Neuron (in vitro differentiated cells): Measurements from ENCODE around the gene PRKD1.
"Not testable (repeated sequence)": the region's sequence is repeated elsewhere in the genome, so short reads cannot be mapped to it uniquely, and the experiment has no call there.

Source experiments
- H2AFZ ChIP-seq: one replicate; pipeline ENCODE4 v1.6.1; 2013; ENCODE audit warnings: low read depth, mild to moderate bottlenecking, inconsistent platforms, low read length, moderate library complexity
- H3K27me3 ChIP-seq: one replicate; pipeline ENCODE4 v1.6.1; 2013; ENCODE audit warnings: low read length; ENCODE audit not compliant: insufficient read depth
- H3K36me3 ChIP-seq: one replicate; pipeline ENCODE4 v1.6.1; 2013; ENCODE audit warnings: low read length; ENCODE audit not compliant: insufficient read depth
- H3K4me1 ChIP-seq: one replicate; pipeline ENCODE4 v1.6.1; 2013; ENCODE audit warnings: low read length; ENCODE audit not compliant: insufficient read depth
- H3K4me3 ChIP-seq: 2 replicates; pipeline ENCODE4 v1.5.1; 2013; ENCODE audit warnings: mild to moderate bottlenecking, low read length, moderate library complexity
- H3K9me3 ChIP-seq: one replicate; pipeline ENCODE4 v1.6.1; 2013; ENCODE audit warnings: low read length

Gene PRKD1

GRCh38 chr14:29846339-29847055 is 81.2 kb downstream of the PRKD1 start:
- no peaks in the 10 kb centered on the region for H3K36me3 ChIP-seq
- H3K4me1 ChIP-seq = peaks cover 4% of the 10 kb centered on the region
- H3K4me3 ChIP-seq = no peak overlapping the region
- H2AFZ ChIP-seq = no peak overlapping the region
- no peaks in the 10 kb centered on the region for H3K9me3 ChIP-seq
- no peaks in the 10 kb centered on the region for H3K27me3 ChIP-seq

DNA sequence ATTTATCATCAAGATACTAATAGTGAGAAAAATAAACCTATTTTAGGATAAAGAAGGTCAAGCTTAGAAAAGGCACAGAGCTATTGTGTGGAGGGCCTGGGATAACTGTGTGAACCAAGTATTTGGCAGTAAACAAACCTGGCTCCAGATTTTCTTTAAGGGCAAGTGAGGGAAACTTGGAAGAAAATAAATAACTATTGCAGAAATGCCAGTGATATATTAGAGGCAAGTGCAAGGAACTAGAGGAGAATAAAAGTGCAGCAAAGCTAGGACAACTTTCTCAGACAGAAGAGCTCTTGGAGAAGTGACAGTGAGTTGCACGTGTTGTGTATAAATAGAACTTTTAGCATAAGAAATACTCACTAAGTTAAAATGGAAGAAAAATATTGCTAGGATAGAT is 83.7 kb downstream of the PRKD1 start:
- Histone ChIP-seq H3K27me3 (no peaks in the 10 kb centered on the region), H2AFZ (no peak overlapping the region), H3K4me1 (peaks cover 4% of the 10 kb centered on the region), H3K4me3 (no peak overlapping the region), H3K36me3 (no peaks in the 10 kb centered on the region), H3K9me3 (peaks cover 2% of the 10 kb centered on the region)

DNA sequence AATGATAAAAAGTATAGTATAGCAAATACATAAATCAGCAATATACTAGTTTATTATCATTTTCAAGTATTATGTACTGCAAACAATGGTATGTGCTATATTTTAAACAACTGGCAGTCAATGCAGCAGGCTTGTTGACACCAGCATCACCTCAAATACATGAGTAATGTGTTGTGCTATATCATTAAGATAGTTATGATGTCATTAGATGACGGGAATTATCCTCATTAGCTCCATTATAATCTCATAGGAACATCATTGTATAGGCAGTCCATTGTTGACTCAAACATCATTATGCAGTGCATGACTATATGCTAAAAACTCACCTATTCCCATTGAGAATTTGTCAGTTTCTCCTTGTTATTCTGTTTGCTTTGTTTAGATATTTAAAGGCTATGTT is 85.4 kb downstream of the PRKD1 start:
- peaks cover 2% of the 10 kb centered on the region for H3K9me3 ChIP-seq
- H3K36me3 ChIP-seq = no peaks in the 10 kb centered on the region
- H3K27me3 ChIP-seq = no peaks in the 10 kb centered on the region
- no peak overlapping the region for H3K4me3 ChIP-seq
- H3K4me1 ChIP-seq = no peaks in the 10 kb centered on the region
- no peak overlapping the region for H2AFZ ChIP-seq

- not testable (repeated sequence) for H3K9me3 ChIP-seq, H3K27me3 ChIP-seq, H3K4me3 ChIP-seq, H3K4me1 ChIP-seq, H3K36me3 ChIP-seq, H2AFZ ChIP-seq
Observed at GRCh38 chr14:29840369-29840892, 87.2 kb downstream of the PRKD1 start.

GRCh38 chr14:29839691-29840090 is 88.0 kb downstream of the PRKD1 start:
- not testable (repeated sequence) for H3K4me1 ChIP-seq, H3K36me3 ChIP-seq, H3K9me3 ChIP-seq, H2AFZ ChIP-seq, H3K4me3 ChIP-seq, H3K27me3 ChIP-seq

DNA sequence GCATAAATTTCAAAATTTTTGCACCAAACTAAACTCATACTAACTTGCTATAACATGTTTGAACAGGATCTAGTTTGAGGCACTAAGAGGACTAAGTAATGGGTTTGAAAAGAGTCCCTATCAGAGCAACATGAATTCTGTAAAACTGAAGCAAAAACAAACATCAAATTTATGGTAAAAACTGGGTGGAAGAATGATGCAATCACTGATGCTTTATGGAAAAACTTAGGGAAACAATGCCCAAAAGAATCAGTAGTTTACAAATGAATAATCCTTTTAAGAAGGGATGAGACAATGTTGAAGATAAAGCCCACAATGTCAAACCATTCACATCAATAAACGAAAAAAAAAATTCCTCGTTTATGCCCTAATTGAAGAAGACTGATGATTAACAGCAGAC is 88.9 kb downstream of the PRKD1 start:
- H3K4me1 ChIP-seq = no peaks in the 10 kb centered on the region
- H2AFZ ChIP-seq = no peak overlapping the region
- H3K4me3 ChIP-seq = no peak overlapping the region
- H3K36me3 ChIP-seq = no peaks in the 10 kb centered on the region
- no peaks in the 10 kb centered on the region for H3K27me3 ChIP-seq
- peaks cover 2% of the 10 kb centered on the region for H3K9me3 ChIP-seq

DNA sequence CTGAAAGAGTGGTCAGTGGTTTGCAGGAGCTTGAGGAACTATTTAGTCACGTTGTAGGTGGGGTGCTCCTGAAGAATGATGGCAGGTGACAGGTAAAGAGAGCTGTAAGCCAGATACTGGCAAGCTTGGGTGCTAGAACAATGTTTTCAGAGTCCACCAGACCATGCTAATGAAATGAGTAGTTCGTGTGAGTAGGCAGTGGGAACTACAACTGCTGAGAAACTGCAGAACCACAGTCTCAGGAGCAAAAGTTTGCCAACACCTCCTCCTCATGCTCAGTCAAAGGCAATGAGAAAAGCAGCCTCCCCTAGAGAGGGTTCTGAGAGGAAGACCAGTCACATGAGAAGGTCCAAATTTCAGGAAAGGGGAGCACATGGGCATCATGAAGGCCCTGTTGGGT is 91.3 kb downstream of the PRKD1 start:
- no peaks in the 10 kb centered on the region for H3K27me3 ChIP-seq
- H3K9me3 ChIP-seq = peaks cover 2% of the 10 kb centered on the region
- no peak overlapping the region for H2AFZ ChIP-seq
- no peak overlapping the region for H3K4me3 ChIP-seq
- H3K4me1 ChIP-seq = no peaks in the 10 kb centered on the region
- no peaks in the 10 kb centered on the region for H3K36me3 ChIP-seq

DNA sequence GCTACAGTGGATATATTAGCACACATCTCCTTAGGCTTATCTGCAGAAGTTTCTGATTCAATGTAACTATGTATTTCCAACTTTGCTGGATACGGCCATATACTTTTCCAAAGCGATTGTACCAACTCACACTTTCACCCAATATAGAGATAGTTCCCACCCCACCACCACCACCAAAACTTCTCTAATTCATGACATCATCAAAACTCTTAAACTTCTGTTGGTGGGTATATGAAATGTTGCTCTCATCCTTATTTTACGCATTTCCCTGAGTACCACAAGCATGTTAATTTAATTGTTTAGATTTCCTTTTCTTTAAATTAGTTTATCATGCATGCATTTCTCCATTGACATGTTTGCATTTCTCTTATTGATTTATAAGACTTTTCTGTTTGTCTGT is 95.6 kb downstream of the PRKD1 start:
- no peaks in the 10 kb centered on the region for H3K9me3 ChIP-seq
- no peak overlapping the region for H2AFZ ChIP-seq
- H3K27me3 ChIP-seq = no peaks in the 10 kb centered on the region
- no peak overlapping the region for H3K4me3 ChIP-seq
- H3K4me1 ChIP-seq = no peaks in the 10 kb centered on the region
- H3K36me3 ChIP-seq = no peaks in the 10 kb centered on the region

GRCh38 chr14:29829851-29830250 is 97.8 kb downstream of the PRKD1 start:
- no peaks in the 10 kb centered on the region for H3K4me1 ChIP-seq
- H3K4me3 ChIP-seq = no peak overlapping the region
- H3K36me3 ChIP-seq = no peaks in the 10 kb centered on the region
- no peak overlapping the region for H2AFZ ChIP-seq
- no peaks in the 10 kb centered on the region for H3K9me3 ChIP-seq
- H3K27me3 ChIP-seq = no peaks in the 10 kb centered on the region

- Histone ChIP-seq H3K4me3 (no peak overlapping the region), H3K27me3 (no peaks in the 10 kb centered on the region), H3K4me1 (peaks cover 32% of the 10 kb centered on the region), H2AFZ (no peak overlapping the region), H3K9me3 (no peaks in the 10 kb centered on the region), H3K36me3 (no peaks in the 10 kb centered on the region)
Observed at GRCh38 chr14:29823816-29824215, 103.8 kb downstream of the PRKD1 start.

GRCh38 chr14:29822430-29822709 is 105.3 kb downstream of the PRKD1 start:
- H3K4me1 ChIP-seq = peaks cover 32% of the 10 kb centered on the region
- no peaks in the 10 kb centered on the region for H3K27me3 ChIP-seq
- no peaks in the 10 kb centered on the region for H3K9me3 ChIP-seq
- H2AFZ ChIP-seq = no peak overlapping the region
- H3K4me3 ChIP-seq = no peak overlapping the region
- no peaks in the 10 kb centered on the region for H3K36me3 ChIP-seq

DNA sequence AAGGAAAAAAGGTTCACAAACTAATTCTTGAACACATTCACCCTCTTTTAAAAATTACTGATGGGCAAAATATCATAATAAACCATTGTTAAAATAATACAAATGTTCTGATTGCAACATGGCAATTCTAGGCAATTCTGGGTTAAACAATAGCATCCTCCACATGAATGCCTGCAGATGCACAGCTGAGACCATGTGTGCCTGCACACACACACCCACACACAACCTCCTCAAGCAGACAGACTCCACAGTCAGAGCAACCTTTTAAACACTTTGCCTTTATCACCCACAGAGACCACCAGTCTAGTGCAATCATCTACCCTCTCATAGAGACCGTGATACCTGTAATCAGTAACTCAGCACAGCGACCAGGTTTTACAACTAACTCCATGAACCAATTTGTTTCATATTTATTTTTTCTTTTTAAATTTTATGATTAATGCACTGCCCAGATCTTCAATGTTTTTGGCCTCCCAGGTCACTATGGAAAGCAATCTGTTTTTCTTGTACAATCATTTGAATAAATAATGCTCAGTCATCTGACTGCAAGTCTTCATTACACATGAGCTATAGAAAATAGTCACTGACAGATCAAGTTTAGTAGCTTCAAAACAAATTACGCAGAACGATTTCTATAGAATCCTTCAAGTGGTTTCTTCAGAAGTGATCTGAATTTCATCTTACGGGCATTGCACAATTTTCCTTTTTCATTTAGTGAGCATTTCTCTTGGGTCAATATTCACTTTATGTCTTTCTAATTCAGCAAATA is 105.8 kb downstream of the PRKD1 start:
- peaks cover 32% of the 10 kb centered on the region for H3K4me1 ChIP-seq
- H3K4me3 ChIP-seq = no peak overlapping the region
- no peaks in the 10 kb centered on the region for H3K36me3 ChIP-seq
- H3K9me3 ChIP-seq = no peaks in the 10 kb centered on the region
- H3K27me3 ChIP-seq = no peaks in the 10 kb centered on the region
- H2AFZ ChIP-seq = no peak overlapping the region

DNA sequence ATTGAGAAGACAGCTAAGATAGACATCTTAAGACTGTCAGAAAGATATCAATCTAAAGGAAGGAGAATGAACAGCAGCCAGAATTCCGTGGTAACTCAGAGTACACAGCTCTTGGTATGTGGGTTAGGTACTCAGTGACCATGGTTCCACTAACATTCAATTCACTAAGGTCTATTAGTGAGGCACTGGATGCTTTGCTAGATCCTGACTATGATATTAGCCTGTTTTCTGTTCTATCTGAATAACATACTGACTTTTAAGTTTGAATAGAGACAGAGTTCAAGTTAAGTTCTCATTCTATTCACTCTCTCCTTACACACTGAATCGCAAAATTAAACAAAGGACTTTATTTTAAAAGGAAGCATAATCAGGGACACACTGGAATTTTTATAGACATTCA is 106.4 kb downstream of the PRKD1 start:
- Histone ChIP-seq H3K9me3 (no peaks in the 10 kb centered on the region), H3K27me3 (no peaks in the 10 kb centered on the region)

More for the DNA sequence above, 106.4 kb downstream of the PRKD1 start:
- Histone ChIP-seq H3K36me3 (no peaks in the 10 kb centered on the region), H2AFZ (no peak overlapping the region), H3K4me1 (peaks cover 32% of the 10 kb centered on the region), H3K4me3 (no peak overlapping the region)
